GM19395 (cell line): Measurements from ENCODE around the gene SLC5A11.

Experiments
- ATAC-seq: cut with Tn5 transposase; IDR thresholded peaks from one replicate; pipeline ENCODE4 v1.9.1; 2021; ENCODE audit warnings: mild to moderate bottlenecking, moderate library complexity; ENCODE audit not compliant: unreplicated experiment

Gene SLC5A11

GRCh38 chr16:24915576-24915975 lies 69.8 kb downstream of the SLC5A11 start:
- ATAC-seq = no peak

GRCh38 chr16:24917236-24917635 lies 71.5 kb downstream of the SLC5A11 start:
- ATAC-seq = no peak

GRCh38 chr16:24917891-24918290 lies 72.1 kb downstream of the SLC5A11 start:
- no peak for ATAC-seq

GRCh38 chr16:24918641-24919040 lies 72.9 kb downstream of the SLC5A11 start:
- no peak for ATAC-seq

GRCh38 chr16:24919536-24919935 lies 73.8 kb downstream of the SLC5A11 start:
- no peak for ATAC-seq

GRCh38 chr16:24920568-24920967 lies 74.8 kb downstream of the SLC5A11 start:
- ATAC-seq = no peak

GRCh38 chr16:24921229-24921628 lies 75.5 kb downstream of the SLC5A11 start:
- no peak for ATAC-seq

- ATAC-seq = no peak
These were observed 79.4 kb downstream of the SLC5A11 start for GRCh38 chr16:24925163-24925562.

- no peak for ATAC-seq
These were observed 83.6 kb downstream of the SLC5A11 start for GRCh38 chr16:24929409-24929808.

- no peak for ATAC-seq
These were observed 84.7 kb downstream of the SLC5A11 start for GRCh38 chr16:24930440-24930839.

GRCh38 chr16:24931091-24931490 lies 85.3 kb downstream of the SLC5A11 start:
- no peak for ATAC-seq

- no peak for ATAC-seq
These were observed 89.6 kb downstream of the SLC5A11 start for GRCh38 chr16:24935336-24935735.

GRCh38 chr16:24936151-24936550 lies 90.4 kb downstream of the SLC5A11 start:
- ATAC-seq = no peak

- no peak for ATAC-seq
These were observed 93.5 kb downstream of the SLC5A11 start for GRCh38 chr16:24939224-24939623.

GRCh38 chr16:24939738-24940137 lies 94.0 kb downstream of the SLC5A11 start:
- no peak for ATAC-seq

GRCh38 chr16:24943471-24943870 lies 97.7 kb downstream of the SLC5A11 start:
- ATAC-seq = no peak

GRCh38 chr16:24944206-24944605 lies 98.4 kb downstream of the SLC5A11 start:
- no peak for ATAC-seq

- no peak for ATAC-seq
These were observed 100.4 kb downstream of the SLC5A11 start for GRCh38 chr16:24946155-24946554.

GRCh38 chr16:24950275-24950674 lies 104.5 kb downstream of the SLC5A11 start:
- no peak for ATAC-seq

- ATAC-seq = no peak
These were observed 107.5 kb downstream of the SLC5A11 start for GRCh38 chr16:24953306-24953705.

- no peak for ATAC-seq
These were observed 108.0 kb downstream of the SLC5A11 start for GRCh38 chr16:24953721-24954120.

- no peak for ATAC-seq
These were observed 108.4 kb downstream of the SLC5A11 start for GRCh38 chr16:24954137-24954536.

GRCh38 chr16:24955975-24956731 lies 110.4 kb downstream of the SLC5A11 start:
- ATAC-seq = no peak
